NCI-H2227 (cell line): ENCODE data around the gene TMEM120B.

ENCODE experiments used
- DNase-seq: peaks from one replicate; lab custom pipeline; 2025; ENCODE audit not compliant: unreplicated experiment; lab: John Stamatoyannopoulos, UW

TMEM120B gene

GRCh38 chr12:121812921-121813896 lies 100.7 kb downstream of the TMEM120B start:
- no peak for DNase-seq

GRCh38 chr12:121813951-121814350 lies 101.4 kb downstream of the TMEM120B start:
- DNase-seq = no peak

GRCh38 chr12:121814429-121815119 lies 102.0 kb downstream of the TMEM120B start:
- no peak for DNase-seq

GRCh38 chr12:121815263-121815662 lies 102.7 kb downstream of the TMEM120B start:
- no peak for DNase-seq

- no peak for DNase-seq
Measured at GRCh38 chr12:121816925-121817647, 104.5 kb downstream of the TMEM120B start.

- DNase-seq = no peak
Measured at GRCh38 chr12:121817648-121818043, 105.1 kb downstream of the TMEM120B start.

GRCh38 chr12:121819212-121819949 lies 106.8 kb downstream of the TMEM120B start:
- no peak for DNase-seq

- DNase-seq = no peak
Measured at GRCh38 chr12:121820056-121820455, 107.5 kb downstream of the TMEM120B start.

GRCh38 chr12:121822393-121823100 lies 110.0 kb downstream of the TMEM120B start:
- DNase-seq = no peak

- no peak for DNase-seq
Measured at GRCh38 chr12:121823101-121823726, 110.7 kb downstream of the TMEM120B start.

GRCh38 chr12:121823727-121824115 lies 111.2 kb downstream of the TMEM120B start:
- DNase-seq = no peak

GRCh38 chr12:121825041-121825523 lies 112.5 kb downstream of the TMEM120B start:
- DNase-seq = no peak

GRCh38 chr12:121826318-121827150 lies 114.0 kb downstream of the TMEM120B start:
- DNase-seq = no peak

- no peak for DNase-seq
Measured at GRCh38 chr12:121827351-121828099, 115.0 kb downstream of the TMEM120B start.

GRCh38 chr12:121828306-121828705 lies 115.8 kb downstream of the TMEM120B start:
- DNase-seq = no peak

GRCh38 chr12:121828826-121829225 lies 116.3 kb downstream of the TMEM120B start:
- no peak for DNase-seq

GRCh38 chr12:121829250-121829918 lies 116.8 kb downstream of the TMEM120B start:
- DNase-seq = no peak
